A549 treated with GW870086 at 1 μM for 4 hours (cell line): ENCODE data around the gene CXCR4. TPM values are rescaled to one million over a fixed set of nuclear protein-coding genes. Genes with fewer than 3 reads are reported as not detected.

Experiments
- total RNA-seq: library from RNA; stranded (reverse); fragments of 200-300 nt; extraction: Qiagen RNA extraction; gene quantifications from 5 replicates; pipeline ENCODE4 v1.2.3, GENCODE V29; 2022; ENCODE audit warnings: low read depth

The CXCR4 gene
- 0.60 to 1.1 TPM (median 0.80 TPM) in 5 replicates for total RNA-seq

GRCh38 chr2:136117909-136118818 lies at the start of gene CXCR4:
Gene CXCR4, minus strand, starts transcription at chr2:136118149. Its CDS starts 89 bp downstream, at chr2:136118060.

Other genes starting within 250 kb of the CXCR4 start
- gene MCM6, start 241.7 kb downstream of the CXCR4 start, total RNA-seq = 46.6 to 50.6 TPM (median 48.7 TPM) in 5 replicates
- gene DARS1, start 132.5 kb downstream of the CXCR4 start, total RNA-seq = 50.5 to 58.2 TPM (median 56.0 TPM) in 5 replicates